Activated T-cell treated with anti-CD3 and anti-CD28 coated beads, Interleukin-2, amount 50 U/mL, for 24 hours (primary cell): Measurements from ENCODE around the gene FAM184B.

Source experiments
- DNase-seq: peaks from one replicate; pipeline ENCODE4 v3.0.0-alpha.2; 2020
- H3K27ac Mint-ChIP-seq: 2 replicates; pipeline ENCODE4 v1.8.0; 2020; ENCODE audit warnings: mild to moderate bottlenecking, mixed read lengths
- H3K27me3 Mint-ChIP-seq: 2 replicates; pipeline ENCODE4 v1.8.0; 2020; ENCODE audit warnings: mixed read lengths
- H3K36me3 Mint-ChIP-seq: 2 replicates; pipeline ENCODE4 v1.8.0; 2020; ENCODE audit warnings: low read depth, mixed read lengths
- H3K4me1 Mint-ChIP-seq: 2 replicates; pipeline ENCODE4 v1.8.0; 2020; ENCODE audit warnings: low read depth, mixed read lengths
- H3K4me3 Mint-ChIP-seq: 2 replicates; pipeline ENCODE4 v1.8.0; 2020; ENCODE audit warnings: mild to moderate bottlenecking, moderate library complexity, mixed read lengths
- H3K9me3 Mint-ChIP-seq: 2 replicates; pipeline ENCODE4 v1.8.0; 2020; ENCODE audit warnings: mixed read lengths

The FAM184B gene

GRCh38 chr4:17633600-17633999 lies 147.8 kb downstream of the FAM184B start:
- no peak for DNase-seq
- Mint-ChIP-seq H3K4me1 (peaks cover 11% of the 10 kb centered on the region), H3K36me3 (peaks cover 96% of the 10 kb centered on the region), H3K27ac (no peak overlapping the region), H3K9me3 (no peaks in the 10 kb centered on the region), H3K4me3 (no peak overlapping the region), H3K27me3 (no peaks in the 10 kb centered on the region)

GRCh38 chr4:17630228-17630627 lies 151.2 kb downstream of the FAM184B start:
- Mint-ChIP-seq H3K4me3 (no peak overlapping the region), H3K27ac (peak overlapping the region; percentile 33), H3K4me1 (peaks cover 20% of the 10 kb centered on the region), H3K36me3 (peaks cover 97% of the 10 kb centered on the region), H3K9me3 (no peaks in the 10 kb centered on the region), H3K27me3 (no peaks in the 10 kb centered on the region)
- no peak for DNase-seq

- H3K36me3 Mint-ChIP-seq, result peaks cover 99% of the 10 kb centered on the region
- DNase-seq, result no peak
- no peaks in the 10 kb centered on the region for H3K9me3 Mint-ChIP-seq
- H3K27me3 Mint-ChIP-seq, result no peaks in the 10 kb centered on the region
- H3K4me1 Mint-ChIP-seq, result peaks cover 20% of the 10 kb centered on the region
- peak overlapping the region; percentile 65 for H3K27ac Mint-ChIP-seq
- H3K4me3 Mint-ChIP-seq, result no peak overlapping the region
These were observed 156.6 kb downstream of the FAM184B start for GRCh38 chr4:17624821-17625220.

- no peaks in the 10 kb centered on the region for H3K27me3 Mint-ChIP-seq
- H3K4me3 Mint-ChIP-seq, result no peak overlapping the region
- no peaks in the 10 kb centered on the region for H3K9me3 Mint-ChIP-seq
- DNase-seq, result no peak
- peaks cover 22% of the 10 kb centered on the region for H3K4me1 Mint-ChIP-seq
- peaks cover 99% of the 10 kb centered on the region for H3K36me3 Mint-ChIP-seq
- H3K27ac Mint-ChIP-seq, result no peak overlapping the region
These were observed 157.9 kb downstream of the FAM184B start for GRCh38 chr4:17623451-17624001.

GRCh38 chr4:17619416-17620105 lies 161.9 kb downstream of the FAM184B start:
- Mint-ChIP-seq H3K4me1 (peaks cover 37% of the 10 kb centered on the region), H3K27me3 (no peaks in the 10 kb centered on the region)

GRCh38 chr4:17618926-17619325 lies 162.5 kb downstream of the FAM184B start:
- H3K27me3 Mint-ChIP-seq, result no peaks in the 10 kb centered on the region
- H3K4me3 Mint-ChIP-seq, result peak overlapping the region; percentile 23
- peaks cover 37% of the 10 kb centered on the region for H3K4me1 Mint-ChIP-seq
- no peak for DNase-seq
- no peaks in the 10 kb centered on the region for H3K9me3 Mint-ChIP-seq
- H3K36me3 Mint-ChIP-seq, result peaks cover 89% of the 10 kb centered on the region
- peak overlapping the region; percentile 88 for H3K27ac Mint-ChIP-seq

More at GRCh38 chr4:17619416-17620105, 161.9 kb downstream of the FAM184B start:
- Mint-ChIP-seq H3K4me3 (no peak overlapping the region), H3K36me3 (peaks cover 89% of the 10 kb centered on the region), H3K27ac (peak overlapping the region; percentile 88), H3K9me3 (no peaks in the 10 kb centered on the region)
- DNase-seq, result no peak

- Mint-ChIP-seq H3K27ac (peak overlapping the region; percentile 87), H3K4me1 (peaks cover 40% of the 10 kb centered on the region), H3K9me3 (no peaks in the 10 kb centered on the region), H3K4me3 (peak overlapping the region; percentile 77), H3K36me3 (peaks cover 68% of the 10 kb centered on the region), H3K27me3 (no peaks in the 10 kb centered on the region)
- no peak for DNase-seq
These were observed 165.1 kb downstream of the FAM184B start for GRCh38 chr4:17616283-17616682.

- Mint-ChIP-seq H3K36me3 (peaks cover 55% of the 10 kb centered on the region), H3K4me1 (peaks cover 37% of the 10 kb centered on the region), H3K9me3 (no peaks in the 10 kb centered on the region), H3K4me3 (peak within 1 kb of the TSS; percentile 97), H3K27me3 (no peaks in the 10 kb centered on the region), H3K27ac (peak within 1 kb of the TSS; percentile 99)
- peak; percentile 94 for DNase-seq
These were observed 166.8 kb downstream of the FAM184B start, which contains the start of gene MED28 for GRCh38 chr4:17614416-17615299. MED28 (plus strand) TSS chr4:17614641; CDS start chr4:17614655, 14 bp downstream.

GRCh38 chr4:17613761-17614415 lies 167.5 kb downstream of the FAM184B start:
- Mint-ChIP-seq H3K9me3 (no peaks in the 10 kb centered on the region), H3K4me3 (peak overlapping the region; percentile 97), H3K27me3 (no peaks in the 10 kb centered on the region), H3K27ac (peak overlapping the region; percentile 99), H3K4me1 (peaks cover 30% of the 10 kb centered on the region), H3K36me3 (peaks cover 47% of the 10 kb centered on the region)
- DNase-seq, result peak; percentile 55

- no peaks in the 10 kb centered on the region for H3K27me3 Mint-ChIP-seq
- peaks cover 74% of the 10 kb centered on the region for H3K36me3 Mint-ChIP-seq
- H3K4me3 Mint-ChIP-seq, result no peak overlapping the region
- H3K9me3 Mint-ChIP-seq, result no peaks in the 10 kb centered on the region
- DNase-seq, result no peak
- H3K4me1 Mint-ChIP-seq, result no peaks in the 10 kb centered on the region
- H3K27ac Mint-ChIP-seq, result peak overlapping the region; percentile 39
These were observed 176.2 kb downstream of the FAM184B start for GRCh38 chr4:17605236-17605635.

GRCh38 chr4:17599826-17600225 lies 181.6 kb downstream of the FAM184B start:
- peaks cover 80% of the 10 kb centered on the region for H3K36me3 Mint-ChIP-seq

GRCh38 chr4:17597517-17597916 lies 183.9 kb downstream of the FAM184B start:
- Mint-ChIP-seq H3K4me3 (no peak overlapping the region), H3K27me3 (no peaks in the 10 kb centered on the region), H3K27ac (no peak overlapping the region), H3K9me3 (no peaks in the 10 kb centered on the region), H3K36me3 (peaks cover 92% of the 10 kb centered on the region), H3K4me1 (peaks cover 7% of the 10 kb centered on the region)
- DNase-seq, result no peak

More at GRCh38 chr4:17599826-17600225, 181.6 kb downstream of the FAM184B start:
- Mint-ChIP-seq H3K4me1 (no peaks in the 10 kb centered on the region), H3K27me3 (no peaks in the 10 kb centered on the region), H3K4me3 (no peak overlapping the region), H3K9me3 (no peaks in the 10 kb centered on the region), H3K27ac (no peak overlapping the region)
- no peak for DNase-seq

- H3K4me3 Mint-ChIP-seq, result no peak overlapping the region
- peaks cover 90% of the 10 kb centered on the region for H3K36me3 Mint-ChIP-seq
- peaks cover 17% of the 10 kb centered on the region for H3K4me1 Mint-ChIP-seq
- H3K9me3 Mint-ChIP-seq, result no peaks in the 10 kb centered on the region
- H3K27ac Mint-ChIP-seq, result no peak overlapping the region
- no peaks in the 10 kb centered on the region for H3K27me3 Mint-ChIP-seq
- DNase-seq, result no peak
These were observed 185.9 kb downstream of the FAM184B start for GRCh38 chr4:17595471-17596005.

- Mint-ChIP-seq H3K4me3 (no peak overlapping the region), H3K36me3 (peaks cover 94% of the 10 kb centered on the region), H3K4me1 (peaks cover 21% of the 10 kb centered on the region), H3K27ac (no peak overlapping the region), H3K27me3 (no peaks in the 10 kb centered on the region), H3K9me3 (no peaks in the 10 kb centered on the region)
- no peak for DNase-seq
These were observed 192.1 kb downstream of the FAM184B start for GRCh38 chr4:17589355-17589754.
